ENCODE measurements around the gene ANKRD9. TPM values are rescaled to one million over a fixed set of nuclear protein-coding genes. Genes with fewer than 3 reads are reported as not detected.

Gene ANKRD9
- total RNA-seq, 1 experiment from 2014 or later = 44.0 TPM

GRCh38 chr14:102479107-102479506 lies 30.5 kb downstream of the ANKRD9 start:
- DNase-seq (ENCODE audit: low spot score) = no peak

GRCh38 chr14:102474934-102475333 lies 34.6 kb downstream of the ANKRD9 start:
- DNase-seq (ENCODE audit: low spot score) = no peak

GRCh38 chr14:102473559-102473958 lies 36.0 kb downstream of the ANKRD9 start:
- no peak for DNase-seq (ENCODE audit: low spot score)

GRCh38 chr14:102472791-102473150 lies 36.8 kb downstream of the ANKRD9 start:
- no peak for DNase-seq (ENCODE audit: low spot score)

GRCh38 chr14:102471921-102472790 lies 37.4 kb downstream of the ANKRD9 start:
- no peak for DNase-seq (ENCODE audit: low spot score)

- no peak for DNase-seq (ENCODE audit: low spot score)
These were observed 40.3 kb downstream of the ANKRD9 start for GRCh38 chr14:102469261-102469660.

GRCh38 chr14:102464846-102465341 lies 44.7 kb downstream of the ANKRD9 start:
- peak; percentile 13 for DNase-seq (ENCODE audit: low spot score)

- DNase-seq (ENCODE audit: low spot score) = no peak
These were observed 45.6 kb downstream of the ANKRD9 start for GRCh38 chr14:102464006-102464405.

- DNase-seq (ENCODE audit: low spot score) = no peak
These were observed 47.2 kb downstream of the ANKRD9 start for GRCh38 chr14:102462391-102462790.

GRCh38 chr14:102461490-102462338 lies 47.9 kb downstream of the ANKRD9 start:
- no peak for DNase-seq (ENCODE audit: low spot score)

GRCh38 chr14:102457509-102457908 lies 52.1 kb downstream of the ANKRD9 start:
- DNase-seq (ENCODE audit: low spot score) = no peak

GRCh38 chr14:102454711-102455110 lies 54.9 kb downstream of the ANKRD9 start:
- no peak for DNase-seq (ENCODE audit: low spot score)

- DNase-seq (ENCODE audit: low spot score) = no peak
These were observed 57.3 kb downstream of the ANKRD9 start for GRCh38 chr14:102452302-102452701.

Small RNAs within 50 kb of the gene (small RNA-seq; reads per million reads assigned to genes)
- not detected for gene MIR4309

Other genes with a start within 250 kb of the ANKRD9 start
- 6.0 and 7.2 TPM in 2 replicates for gene MOK, start 204.6 kb downstream of the ANKRD9 start, total RNA-seq (2014; rRNA removed; shearing (Covaris generic))
- 2.7 and 4.0 TPM in 2 replicates for gene ZNF839, start 190.0 kb downstream of the ANKRD9 start, total RNA-seq (2014; rRNA removed; shearing (Covaris generic))
- 25.2 and 27.7 TPM in 2 replicates for gene CINP, start 146.9 kb downstream of the ANKRD9 start, total RNA-seq (2014; rRNA removed; shearing (Covaris generic))
- gene TECPR2, start 146.8 kb downstream of the ANKRD9 start, total RNA-seq (2014; rRNA removed; shearing (Covaris generic)) = 5.3 and 8.9 TPM in 2 replicates
- gene RCOR1, start 82.9 kb upstream of the ANKRD9 start, total RNA-seq (2014; rRNA removed; shearing (Covaris generic)) = 5.2 and 5.7 TPM in 2 replicates

Measured in HT-29 (cell line).